ENCODE data around the gene UBE2M. TPM values are rescaled to one million over a fixed set of nuclear protein-coding genes. Genes with fewer than 3 reads are reported as not detected.

The UBE2M gene
- polyA plus RNA-seq, 1 of the 3 experiments (the other 2 are of a cell fraction), result 135 TPM

GRCh38 chr19:58520257-58520599, 38.2 kb downstream of the UBE2M start:
- 0% methylated on average over 6 of the region's 7 CpGs for WGBS (ENCODE audit: low lambda C conversion rate)
- peak overlapping the region; percentile 92 to 97 for H3K27ac ChIP-seq (ENCODE audit: low read depth in 2 of 2, low read length in 1 of 2)
- peak overlapping the region; percentile 86 for H2AFZ ChIP-seq (ENCODE audit: low read depth)

More at GRCh38 chr19:58520257-58520599, 38.2 kb downstream of the UBE2M start:
- H3K4me3 ChIP-seq (ENCODE audit: low read depth in 2 of 2, low read length in 1 of 2), result peak overlapping the region; percentile 75 to 83
- peak overlapping the region; percentile 93 for H3K9ac ChIP-seq
- H4K20me1 ChIP-seq (ENCODE audit: insufficient read depth), result no peaks in the 10 kb centered on the region; the same call in 1 of the 2 replicates
- no peak for TF ChIP-seq USF1 (IDR thresholded peaks at IDR 0.05; ENCODE audit: borderline replicate concordance, low read depth)
- no peak for TF ChIP-seq EP300 (IDR thresholded peaks at IDR 0.05; ENCODE audit: borderline replicate concordance in 1 of 2, low read depth in 1 of 2, low read length in 1 of 2)
- TF ChIP-seq FOXM1 (IDR thresholded peaks at IDR 0.05; ENCODE audit: low read depth), result no peak
- TF ChIP-seq MAX (IDR thresholded peaks at IDR 0.05; ENCODE audit: low read depth), result no peak
- no peak for TF ChIP-seq MEF2A (IDR thresholded peaks at IDR 0.05; ENCODE audit: borderline replicate concordance, low read depth)
- TF ChIP-seq GATA2 (CRISPR knock-in tag; IDR thresholded peaks at IDR 0.05), result no peak
- TF ChIP-seq MXI1 (IDR thresholded peaks at IDR 0.05; ENCODE audit: low read depth, low read length), result no peak
- TF ChIP-seq ZBTB33 (IDR thresholded peaks at IDR 0.05; ENCODE audit: borderline replicate concordance, low read depth), result no peak
- TF ChIP-seq RXRA (IDR thresholded peaks at IDR 0.05; ENCODE audit: borderline replicate concordance, low read depth), result no peak
- no peak for TF ChIP-seq USF2 (IDR thresholded peaks at IDR 0.05; ENCODE audit: borderline replicate concordance, low read depth, low read length)
- TF ChIP-seq GABPA (IDR thresholded peaks at IDR 0.05; ENCODE audit: low read depth), result no peak
- TF ChIP-seq CHD2 (IDR thresholded peaks at IDR 0.05; ENCODE audit: low read length, partially characterized antibody), result no peak
- peaks cover 19% of the 10 kb centered on the region for H3F3A ChIP-seq (replicated peaks; ENCODE audit: insufficient read depth)
- H3K4me1 ChIP-seq (ENCODE audit: control insufficient read depth in 1 of 2, insufficient read depth in 2 of 2, low read depth in 1 of 2, low read length in 1 of 2), result peaks cover 0 to 26% of the 10 kb centered on the region in 2 experiments; a peak in 1 of 4 replicates
- ChIA-PET CTCF (interaction anchor here (0.5 to 4.7 kb wide), 26 partner anchors 8 to 1131 kb away, joined by 3 to 81 read pairs (median 6); partner anchors contain the start of genes CHMP2A, MZF1, TRIM28 and UBE2M), POLR2A (interaction anchor here (1.2 to 3.8 kb wide), 13 partner anchors 9 to 194 kb away, joined by 3 to 49 read pairs (median 5); partner anchors contain the start of genes CHMP2A, MZF1, RPS5 and SLC27A5)
- no peaks in the 10 kb centered on the region for H3K9me3 ChIP-seq
- H3K9me2 ChIP-seq, result no peaks in the 10 kb centered on the region
- H3K27me3 ChIP-seq (ENCODE audit: insufficient read depth), result no peaks in the 10 kb centered on the region
- DNase-seq, result no peak
- peaks cover 46% of the 10 kb centered on the region for H3K79me2 ChIP-seq (ENCODE audit: insufficient read depth)
- H3K4me2 ChIP-seq, result peak overlapping the region; percentile 98
- H3K36me3 ChIP-seq (replicated peaks in 1 of 2; ENCODE audit: control insufficient read depth in 1 of 2, insufficient read depth in 2 of 2, low read length in 1 of 2), result peaks cover 3 to 19% of the 10 kb centered on the region in 2 experiments
